Breast epithelium (tissue), 4 donors: ENCODE data around the gene KRTAP5-3. TPM values are rescaled to one million over a fixed set of nuclear protein-coding genes. Genes with fewer than 3 reads are reported as not detected.

ENCODE experiments used
- DNase-seq, 2 donors: peaks; one replicate each; pipeline ENCODE4 v3.0.0-alpha.2; 2019; ENCODE audit warnings: low spot score in 2 of 2
- H3K27ac ChIP-seq, 2 donors: fragments of 200-600 bp; sonication (generic) in 1 of 2; one replicate each; pipeline ENCODE4 v1.5.1; 2016 to 2019; ENCODE audit warnings: mild to moderate bottlenecking in 1 of 2
- H3K27me3 ChIP-seq, 2 donors: fragments of 200-600 bp; sonication (generic) in 1 of 2; one replicate each; pipeline versions ENCODE4 v1.5.1 to v1.6.0; 2017 to 2019; ENCODE audit warnings: control low read depth in 1 of 2, mild to moderate bottlenecking in 1 of 2
- H3K36me3 ChIP-seq: fragments of 200-600 bp; one replicate; pipeline ENCODE4 v1.5.1; 2019
- H3K4me1 ChIP-seq, 2 donors: fragments of 200-600 bp; sonication (generic); one replicate each; pipeline ENCODE4 v1.5.1; 2016 to 2019; ENCODE audit warnings: control low read depth in 1 of 2
- H3K4me3 ChIP-seq, 3 donors: fragments of 200-600 bp; sonication (generic); 1 replicate in 2 of 3; 2 replicates in 1 of 3; pipeline ENCODE4 v1.5.1; 2016 to 2019; ENCODE audit warnings: mild to moderate bottlenecking in 3 of 3, moderate library complexity in 2 of 3
- H3K9me3 ChIP-seq, 2 donors: fragments of 200-600 bp; sonication (generic) in 1 of 2; one replicate each; pipeline ENCODE4 v1.5.1; 2016 to 2019; ENCODE audit warnings: control low read depth in 1 of 2
- CTCF ChIP-seq, 3 donors: fragments of 450-650 bp; IDR thresholded peaks; one replicate each; pipeline ENCODE4 v1.5.1; 2016 to 2017; ENCODE audit warnings: antibody characterized with exemption in 3 of 3, mild to moderate bottlenecking in 3 of 3, moderate library complexity in 3 of 3
- POLR2A ChIP-seq: fragments of 450-650 bp; IDR thresholded peaks from one replicate; pipeline ENCODE4 v1.6.1; 2016; ENCODE audit warnings: antibody characterized with exemption, mild to moderate bottlenecking, moderate library complexity
- POLR2AphosphoS5 ChIP-seq, 3 donors: sonication (generic); formaldehyde crosslinking; IDR thresholded peaks; one replicate each; pipeline ENCODE4 v1.6.1; 2017; ENCODE audit warnings: antibody characterized with exemption in 3 of 3
- intact Hi-C: fragments of 100-400 bp; cut with DNase I; formaldehyde crosslinking; loops from one replicate; pipeline ENCODE4 v1.15.1; 2023; ENCODE audit warnings: low total_unique reads
- total RNA-seq, 3 donors: library from RNA; depleted of rRNA; stranded (reverse); fragments of >200 nt; gene quantifications; one replicate each; pipeline ENCODE4 v1.1.0, GENCODE V29; 2016

KRTAP5-3 gene
- total RNA-seq, 3 donors from 2014 or later: not detected

- TF ChIP-seq CTCF (IDR thresholded peaks at IDR 0.05) (no peak), POLR2AphosphoS5 (IDR thresholded peaks at IDR 0.05) (no peak), POLR2A (no peak)
- Histone ChIP-seq H3K36me3 (no peaks in the 10 kb centered on the region), H3K9me3 (no peaks in the 10 kb centered on the region), H3K27me3 (peaks cover 0 to 15% of the 10 kb centered on the region in 2 donors), H3K27ac (no peak overlapping the region), H3K4me1 (peaks cover 0 to 7% of the 10 kb centered on the region in 2 donors), H3K4me3 (no peak overlapping the region)
- intact Hi-C loops: no loop called here
- no peak for DNase-seq
Observed at GRCh38 chr11:1570001-1570453, 38.2 kb downstream of the KRTAP5-3 start.

- no peak for TF ChIP-seq POLR2AphosphoS5 (IDR thresholded peaks at IDR 0.05)
- Histone ChIP-seq H3K9me3 (no peaks in the 10 kb centered on the region), H3K27me3 (peaks cover 0 to 13% of the 10 kb centered on the region in 2 donors), H3K4me3 (no peak overlapping the region), H3K27ac (no peak overlapping the region), H3K36me3 (no peaks in the 10 kb centered on the region), H3K4me1 (peaks cover 0 to 6% of the 10 kb centered on the region in 2 donors)
- DNase-seq: no peak
- intact Hi-C loops: no loop called here
Observed at GRCh38 chr11:1569251-1569780, 38.9 kb downstream of the KRTAP5-3 start.

GRCh38 chr11:1568441-1568911 is 39.8 kb downstream of the KRTAP5-3 start:
- Histone ChIP-seq H3K27ac (no peak overlapping the region), H3K4me3 (no peak overlapping the region), H3K27me3 (peaks cover 0 to 10% of the 10 kb centered on the region in 2 donors), H3K4me1 (no peaks in the 10 kb centered on the region), H3K36me3 (no peaks in the 10 kb centered on the region), H3K9me3 (no peaks in the 10 kb centered on the region)
- DNase-seq: no peak
- no peak for TF ChIP-seq POLR2AphosphoS5 (IDR thresholded peaks at IDR 0.05)
- no peak for TF ChIP-seq CTCF (IDR thresholded peaks at IDR 0.05)
- TF ChIP-seq POLR2A: no peak
- intact Hi-C loops: no loop called here

GRCh38 chr11:1567721-1568100 is 40.6 kb downstream of the KRTAP5-3 start:
- Histone ChIP-seq H3K27me3 (peaks cover 0 to 2% of the 10 kb centered on the region in 2 donors), H3K4me3 (no peak overlapping the region), H3K9me3 (no peaks in the 10 kb centered on the region), H3K36me3 (no peaks in the 10 kb centered on the region), H3K4me1 (no peaks in the 10 kb centered on the region), H3K27ac (no peak overlapping the region)
- intact Hi-C loops: no loop called here
- no peak for TF ChIP-seq POLR2AphosphoS5 (IDR thresholded peaks at IDR 0.05)
- no peak for TF ChIP-seq POLR2A
- TF ChIP-seq CTCF (IDR thresholded peaks at IDR 0.05): no peak
- no peak for DNase-seq

- no peaks in the 10 kb centered on the region for H3K4me1 ChIP-seq
- TF ChIP-seq POLR2AphosphoS5 (IDR thresholded peaks at IDR 0.05) (no peak), POLR2A (no peak), CTCF (IDR thresholded peaks at IDR 0.05) (no peak)
- H3K4me3 ChIP-seq: no peak overlapping the region
- no peak for DNase-seq
- H3K27me3 ChIP-seq: no peaks in the 10 kb centered on the region
- no peaks in the 10 kb centered on the region for H3K36me3 ChIP-seq
- H3K9me3 ChIP-seq: no peaks in the 10 kb centered on the region
- H3K27ac ChIP-seq: no peak overlapping the region
- intact Hi-C loops: no loop called here
Observed at GRCh38 chr11:1567052-1567720, 41.1 kb downstream of the KRTAP5-3 start.
